CD4-positive, alpha-beta T cell (primary cell): ENCODE results near the gene TXNRD2. TPM values are rescaled to one million over a fixed set of nuclear protein-coding genes. Genes with fewer than 3 reads are reported as not detected.

ENCODE experiments used
- ATAC-seq: fragments of 200-7000 bp; cut with Tn5 transposase; one replicate; pipeline ENCODE4 v1.10.0; 2022; ENCODE audit warnings: mild to moderate bottlenecking; ENCODE audit not compliant: poor library complexity
- CTCF ChIA-PET: fragments of 350-600 bp; sonication (Branson Sonifier 250); formaldehyde crosslinking; loops from one replicate; lab custom pipeline; 2021; ENCODE audit warnings: antibody characterized with exemption, inconsistent platforms; lab: Charles Lee
- POLR2A ChIA-PET: fragments of 350-600 bp; sonication (Branson Sonifier 250); formaldehyde crosslinking; loops from one replicate; lab custom pipeline; 2021; ENCODE audit warnings: antibody characterized with exemption, inconsistent platforms; lab: Charles Lee
- DNase-seq, 14 experiments: peaks; one replicate each; pipeline ENCODE4 v3.0.0-alpha.2; 2013 to 2020; ENCODE audit warnings: mixed read lengths in 2 of 14
- H3K27ac ChIP-seq, 2 donors: one replicate each; pipeline versions ENCODE4 v1.5.1 to v1.7.0; 2013; ENCODE audit warnings: low read length in 2 of 2, low read depth in 1 of 2, mild to moderate bottlenecking in 1 of 2
- H3K27me3 ChIP-seq, 2 experiments: 1 replicate in 1 of 2; 2 replicates in 1 of 2; pipeline versions ENCODE4 v1.6.1 to v1.7.0; 2013; ENCODE audit warnings: low read length in 2 of 2, control low read depth in 1 of 2, mild to moderate bottlenecking in 1 of 2, moderate library complexity in 1 of 2; ENCODE audit not compliant: insufficient read depth in 2 of 2, control insufficient read depth in 1 of 2
- H3K36me3 ChIP-seq: one replicate; pipeline ENCODE4 v1.6.1; 2013; ENCODE audit warnings: low read length, control low read depth; ENCODE audit not compliant: insufficient read depth
- H3K4me1 ChIP-seq: one replicate; pipeline ENCODE4 v1.6.1; 2013; ENCODE audit warnings: low read length, control low read depth; ENCODE audit not compliant: insufficient read depth
- H3K4me3 ChIP-seq: one replicate; pipeline ENCODE4 v1.5.1; 2013; ENCODE audit warnings: mild to moderate bottlenecking, low read length, moderate library complexity
- H3K9me3 ChIP-seq, 2 experiments: 1 replicate in 1 of 2; 2 replicates in 1 of 2; pipeline versions ENCODE4 v1.6.1 to v1.7.0; 2013; ENCODE audit warnings: low read length in 2 of 2, mild to moderate bottlenecking in 2 of 2, control low read depth in 1 of 2, moderate library complexity in 1 of 2; ENCODE audit not compliant: control insufficient read depth in 1 of 2, insufficient read depth in 1 of 2
- H3K27ac Mint-ChIP-seq: one replicate; pipeline ENCODE4 v1.8.0; 2020; ENCODE audit warnings: mixed read lengths
- H3K27me3 Mint-ChIP-seq: one replicate; pipeline ENCODE4 v1.8.0; 2021; ENCODE audit warnings: mixed read lengths
- H3K36me3 Mint-ChIP-seq: one replicate; pipeline ENCODE4 v1.8.0; 2021; ENCODE audit warnings: low read depth, mixed read lengths
- H3K4me1 Mint-ChIP-seq: one replicate; pipeline ENCODE4 v1.8.0; 2021; ENCODE audit warnings: low read depth, mixed read lengths
- H3K4me3 Mint-ChIP-seq: one replicate; pipeline ENCODE4 v1.8.0; 2020; ENCODE audit warnings: mild to moderate bottlenecking, mixed read lengths
- H3K9me3 Mint-ChIP-seq: one replicate; pipeline ENCODE4 v1.8.0; 2020; ENCODE audit warnings: mixed read lengths
- intact Hi-C, 2 experiments: fragments of 100-400 bp; cut with DNase I in 1 of 2; cut with micrococcal nuclease in 1 of 2; formaldehyde crosslinking; loops; one replicate each; pipeline versions ENCODE4 v1.15.1 to v1.9.0; 2023 to 2025; cut with DNase I, micrococcal nuclease
- total RNA-seq, 174 experiments: library from RNA in 2 of 174; stranded (reverse) in 2 of 174; gene quantifications; one replicate each; pipeline ENCODE4 v1.2.3 and lab custom pipeline; 2021 to 2026
- TF ChIP-seq, protein P1 (sequence below): fragments of 200-600 bp; IDR thresholded peaks from one replicate; pipeline ENCODE4 v1.8.0; 2022; ENCODE audit warnings: antibody characterized with exemption, mild to moderate bottlenecking

TXNRD2 gene
- total RNA-seq, 2 experiments from 2014 or later = 18.6 to 19.5 TPM

DNA sequence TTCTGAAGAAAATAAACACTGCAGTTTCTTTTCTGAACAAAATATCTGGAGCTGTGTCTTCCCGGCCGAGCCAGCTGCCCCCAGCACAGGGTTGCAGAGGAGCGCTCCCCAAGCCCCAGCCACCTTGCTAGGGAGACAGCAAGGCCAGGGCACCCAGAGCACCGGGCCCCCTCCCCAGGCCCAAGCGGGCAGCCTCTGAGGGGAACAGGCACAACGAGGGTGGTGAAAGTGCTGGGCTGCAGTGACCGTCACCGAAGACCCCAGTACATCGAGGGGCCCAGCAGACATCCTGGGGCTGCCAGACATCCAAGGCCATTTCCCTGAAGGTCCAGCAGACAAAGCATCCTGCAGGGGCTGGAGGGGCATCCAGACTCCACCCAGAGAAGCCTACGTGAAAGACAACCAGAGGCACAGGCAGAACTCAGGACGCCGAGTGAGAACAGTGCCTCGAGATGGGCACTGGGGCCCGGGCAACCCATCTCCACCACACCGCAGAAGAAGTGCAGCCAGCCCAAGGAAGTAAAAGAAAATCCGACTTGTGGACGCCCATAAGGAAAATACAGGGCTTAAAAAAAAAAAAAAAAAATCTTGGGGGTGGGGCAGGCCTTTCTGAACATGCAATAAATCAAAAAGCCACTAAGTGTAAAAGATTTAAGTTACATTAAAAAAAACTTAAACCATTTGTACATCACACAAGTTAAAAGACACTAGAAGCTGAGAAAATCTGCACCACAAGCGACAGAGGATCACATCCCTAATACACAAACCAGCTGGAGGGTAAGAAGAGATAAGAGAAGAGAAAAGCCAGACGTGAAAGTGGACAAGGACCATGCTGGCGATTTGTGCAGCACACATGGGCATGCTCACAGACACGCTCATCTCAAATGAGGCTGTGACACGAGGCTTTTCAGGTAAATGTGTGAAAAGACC, 36.0 kb downstream of the TXNRD2 start:
- peaks cover 7% of the 10 kb centered on the region for H3K4me1 ChIP-seq
- no peaks in the 10 kb centered on the region for H3K27me3 Mint-ChIP-seq
- H3K4me1 Mint-ChIP-seq = peaks cover 10% of the 10 kb centered on the region
- H3K9me3 ChIP-seq = no peaks in the 10 kb centered on the region
- H3K27ac ChIP-seq = no peak overlapping the region
- peaks cover 19% of the 10 kb centered on the region for H3K36me3 Mint-ChIP-seq
- TF ChIP-seq, protein P1, sequence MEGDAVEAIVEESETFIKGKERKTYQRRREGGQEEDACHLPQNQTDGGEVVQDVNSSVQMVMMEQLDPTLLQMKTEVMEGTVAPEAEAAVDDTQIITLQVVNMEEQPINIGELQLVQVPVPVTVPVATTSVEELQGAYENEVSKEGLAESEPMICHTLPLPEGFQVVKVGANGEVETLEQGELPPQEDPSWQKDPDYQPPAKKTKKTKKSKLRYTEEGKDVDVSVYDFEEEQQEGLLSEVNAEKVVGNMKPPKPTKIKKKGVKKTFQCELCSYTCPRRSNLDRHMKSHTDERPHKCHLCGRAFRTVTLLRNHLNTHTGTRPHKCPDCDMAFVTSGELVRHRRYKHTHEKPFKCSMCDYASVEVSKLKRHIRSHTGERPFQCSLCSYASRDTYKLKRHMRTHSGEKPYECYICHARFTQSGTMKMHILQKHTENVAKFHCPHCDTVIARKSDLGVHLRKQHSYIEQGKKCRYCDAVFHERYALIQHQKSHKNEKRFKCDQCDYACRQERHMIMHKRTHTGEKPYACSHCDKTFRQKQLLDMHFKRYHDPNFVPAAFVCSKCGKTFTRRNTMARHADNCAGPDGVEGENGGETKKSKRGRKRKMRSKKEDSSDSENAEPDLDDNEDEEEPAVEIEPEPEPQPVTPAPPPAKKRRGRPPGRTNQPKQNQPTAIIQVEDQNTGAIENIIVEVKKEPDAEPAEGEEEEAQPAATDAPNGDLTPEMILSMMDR = no peak
- no peaks in the 10 kb centered on the region for H3K9me3 Mint-ChIP-seq
- ChIA-PET CTCF (interaction anchor here (0.7 kb wide), 1 partner anchor 175 kb away, joined by 3 read pairs; no protein-coding TSS in a partner anchor), POLR2A (no interaction called here)
- H3K27me3 ChIP-seq = no peaks in the 10 kb centered on the region
- no peak overlapping the region for H3K4me3 Mint-ChIP-seq
- ATAC-seq (no peak), DNase-seq (no peak)
- H3K27ac Mint-ChIP-seq = no peak overlapping the region
- intact Hi-C loops = no loop called here
- no peak overlapping the region for H3K4me3 ChIP-seq
- peaks cover 20% of the 10 kb centered on the region for H3K36me3 ChIP-seq

GRCh38 chr22:19904935-19905334, 36.7 kb downstream of the TXNRD2 start:
- Histone ChIP-seq H3K36me3 (peaks cover 15% of the 10 kb centered on the region), H3K9me3 (no peaks in the 10 kb centered on the region), H3K27me3 (no peaks in the 10 kb centered on the region), H3K4me1 (peaks cover 6% of the 10 kb centered on the region), H3K27ac (no peak overlapping the region), H3K4me3 (no peak overlapping the region)
- no peaks in the 10 kb centered on the region for H3K9me3 Mint-ChIP-seq
- H3K4me3 Mint-ChIP-seq = no peak overlapping the region
- H3K27me3 Mint-ChIP-seq = no peaks in the 10 kb centered on the region
- POLR2A ChIA-PET = no interaction called here
- ATAC-seq (no peak), DNase-seq (no peak)
- TF ChIP-seq, protein P1 = no peak
- no peak overlapping the region for H3K27ac Mint-ChIP-seq
- peaks cover 8% of the 10 kb centered on the region for H3K4me1 Mint-ChIP-seq
- intact Hi-C loops = no loop called here
- CTCF ChIA-PET = interaction anchor here (0.7 kb wide), 1 partner anchor 174 kb away, joined by 3 read pairs; no protein-coding TSS in a partner anchor
- peaks cover 13% of the 10 kb centered on the region for H3K36me3 Mint-ChIP-seq

DNA sequence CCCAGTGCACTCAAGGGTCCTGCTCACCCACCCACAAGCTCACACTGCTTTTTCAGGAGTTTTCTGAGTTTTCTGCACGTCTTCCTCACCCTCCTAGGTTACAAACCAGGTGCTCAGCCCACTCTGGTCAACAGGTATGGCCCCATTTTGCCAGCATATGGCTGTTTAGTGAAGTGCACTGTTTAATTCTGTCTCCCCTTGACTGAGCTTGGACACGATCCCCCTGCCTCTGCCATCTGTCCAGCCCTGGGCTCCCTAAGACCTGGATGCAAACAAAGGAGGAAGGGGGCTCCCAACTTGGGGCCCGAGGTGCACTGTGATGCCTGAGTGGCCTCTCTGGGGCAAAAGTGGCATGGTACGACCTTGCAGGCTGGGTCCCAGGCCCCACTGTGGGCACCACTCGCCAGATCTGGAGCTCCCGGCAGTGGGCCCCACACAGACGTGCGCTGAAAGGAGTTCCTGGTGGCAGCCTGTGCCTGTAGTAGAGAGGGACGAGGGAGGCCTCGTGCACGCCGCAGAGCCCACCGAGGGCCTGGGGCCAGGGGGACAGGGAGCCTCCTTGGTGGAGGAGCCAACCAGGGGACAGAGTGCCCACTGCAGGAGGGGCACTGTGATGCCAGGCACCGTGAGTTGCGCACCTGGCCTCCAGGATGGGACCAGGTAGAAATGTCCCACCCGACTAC, 37.3 kb downstream of the TXNRD2 start:
- ATAC-seq = no peak
- H3K9me3 Mint-ChIP-seq = no peaks in the 10 kb centered on the region

More for the DNA sequence above, 37.3 kb downstream of the TXNRD2 start:
- TF ChIP-seq, protein P1 = no peak
- Histone ChIP-seq H3K4me3 (no peak overlapping the region), H3K4me1 (no peaks in the 10 kb centered on the region), H3K36me3 (peaks cover 15% of the 10 kb centered on the region), H3K27me3 (no peaks in the 10 kb centered on the region), H3K9me3 (no peaks in the 10 kb centered on the region), H3K27ac (no peak overlapping the region)
- Mint-ChIP-seq H3K27ac (no peak overlapping the region), H3K4me1 (peaks cover 2% of the 10 kb centered on the region), H3K36me3 (peaks cover 10% of the 10 kb centered on the region), H3K27me3 (no peaks in the 10 kb centered on the region), H3K4me3 (no peak overlapping the region)
- intact Hi-C loops = no loop called here
- POLR2A ChIA-PET = no interaction called here
- DNase-seq = no peak
- CTCF ChIA-PET = no interaction called here
